Measurements from ENCODE around the gene ASCC2. TPM values are rescaled to one million over a fixed set of nuclear protein-coding genes. Genes with fewer than 3 reads are reported as not detected.
"Not testable (repeated sequence)": the region's sequence is repeated elsewhere in the genome, so short reads cannot be mapped to it uniquely, and the experiment has no call there.

The ASCC2 gene
- total RNA-seq, 2 donors from 2014 or later: 44.2 to 45.5 TPM

- no peak for TF ChIP-seq CTCF (conservative IDR thresholded peaks at IDR 0.05)
- 94 to 95% methylated on average over 2 of the region's 2 CpGs for WGBS, 2 experiments (ENCODE audit: insufficient coverage in 1 of 2, insufficient read length in 1 of 2)
Measured at GRCh38 chr22:29860006-29860766, 22.1 kb upstream of the ASCC2 start.

GRCh38 chr22:29859030-29859429 lies 21.0 kb upstream of the ASCC2 start:
- H3K9me3 Mint-ChIP-seq; H3K4me3 Mint-ChIP-seq; H3K9me3 ChIP-seq (ENCODE audit: control insufficient read depth, low read length); H3K36me3 Mint-ChIP-seq (ENCODE audit: low read depth); H3K27me3 ChIP-seq (ENCODE audit: control insufficient read depth, insufficient read depth, low read length, poor library complexity, severe bottlenecking); DNase-seq; H3K4me1 ChIP-seq (ENCODE audit: control insufficient read depth, insufficient read depth, low read length); H3K27me3 Mint-ChIP-seq (ENCODE audit: insufficient read depth); H3K36me3 ChIP-seq (ENCODE audit: control insufficient read depth, insufficient read depth, low read length); H3K4me3 ChIP-seq (ENCODE audit: low read length); H3K27ac ChIP-seq (ENCODE audit: low read depth, low read length); H3K9ac ChIP-seq (ENCODE audit: extremely low read depth, low read length, poor library complexity, severe bottlenecking); H3K27ac Mint-ChIP-seq; H3K4me1 Mint-ChIP-seq: not testable (repeated sequence)
- WGBS, 2 experiments (ENCODE audit: insufficient coverage in 1 of 2, insufficient read length in 1 of 2): 85 to 89% methylated on average over 5 to 8 of the region's 9 CpGs

More at GRCh38 chr22:29860006-29860766, 22.1 kb upstream of the ASCC2 start:
- Histone ChIP-seq H3K27ac (ENCODE audit: low read depth, low read length) (no peak overlapping the region), H3K4me1 (ENCODE audit: control insufficient read depth, insufficient read depth, low read length) (no peaks in the 10 kb centered on the region), H3K36me3 (ENCODE audit: control insufficient read depth, insufficient read depth, low read length) (no peaks in the 10 kb centered on the region), H3K9me3 (ENCODE audit: control insufficient read depth, low read length) (no peaks in the 10 kb centered on the region), H3K27me3 (ENCODE audit: control insufficient read depth, insufficient read depth, low read length, poor library complexity, severe bottlenecking) (no peaks in the 10 kb centered on the region), H3K9ac (ENCODE audit: extremely low read depth, low read length, poor library complexity, severe bottlenecking) (no peak overlapping the region), H3K4me3 (ENCODE audit: low read length) (no peak overlapping the region)
- Mint-ChIP-seq H3K4me3 (no peak overlapping the region), H3K27me3 (ENCODE audit: insufficient read depth) (peaks cover 2% of the 10 kb centered on the region), H3K4me1 (no peaks in the 10 kb centered on the region), H3K36me3 (ENCODE audit: low read depth) (no peaks in the 10 kb centered on the region), H3K27ac (no peak overlapping the region), H3K9me3 (no peaks in the 10 kb centered on the region)
- no peak for DNase-seq

GRCh38 chr22:29856496-29856895 lies 18.4 kb upstream of the ASCC2 start:
- Histone ChIP-seq H3K4me3 (ENCODE audit: low read length) (no peak overlapping the region), H3K27me3 (ENCODE audit: control insufficient read depth, insufficient read depth, low read length, poor library complexity, severe bottlenecking) (no peaks in the 10 kb centered on the region), H3K4me1 (ENCODE audit: control insufficient read depth, insufficient read depth, low read length) (no peaks in the 10 kb centered on the region), H3K9ac (ENCODE audit: extremely low read depth, low read length, poor library complexity, severe bottlenecking) (no peak overlapping the region), H3K27ac (ENCODE audit: low read depth, low read length) (no peak overlapping the region), H3K9me3 (ENCODE audit: control insufficient read depth, low read length) (no peaks in the 10 kb centered on the region), H3K36me3 (ENCODE audit: control insufficient read depth, insufficient read depth, low read length) (no peaks in the 10 kb centered on the region)
- peaks cover 3% of the 10 kb centered on the region for H3K27me3 Mint-ChIP-seq (ENCODE audit: insufficient read depth)
- H3K36me3 Mint-ChIP-seq (ENCODE audit: low read depth): no peaks in the 10 kb centered on the region
- no peak for TF ChIP-seq CTCF (conservative IDR thresholded peaks at IDR 0.05)
- no peaks in the 10 kb centered on the region for H3K4me1 Mint-ChIP-seq
- H3K9me3 Mint-ChIP-seq: no peaks in the 10 kb centered on the region
- DNase-seq: peak; percentile 1
- no peak overlapping the region for H3K4me3 Mint-ChIP-seq
- no peak overlapping the region for H3K27ac Mint-ChIP-seq
- 89 to 93% methylated on average over 3 of the region's 3 CpGs for WGBS, 2 experiments (ENCODE audit: insufficient coverage in 1 of 2, insufficient read length in 1 of 2)
